ENCODE measurements around the gene SCAF1. TPM values are rescaled to one million over a fixed set of nuclear protein-coding genes. Genes with fewer than 3 reads are reported as not detected.

Gene SCAF1
- polyA plus RNA-seq, 2 of the 4 experiments (the other 2 are of a cell fraction) = 4.0 to 47.9 TPM

- ATAC-seq = no peak
- H3K9me3 ChIP-seq = no peaks in the 10 kb centered on the region
- TF ChIP-seq PHF8 (IDR thresholded peaks at IDR 0.05; ENCODE audit: borderline replicate concordance, low read depth) (no peak), HEYL (CRISPR knock-in tag; IDR thresholded peaks at IDR 0.05) (no peak), FOSB (CRISPR knock-in tag; IDR thresholded peaks at IDR 0.05) (peak; percentile 37; the same call in 1 of the 2 replicates)
- no peak overlapping the region for H3K4me3 ChIP-seq
- no peak for FAIRE-seq
- H3K4me1 ChIP-seq = peaks cover 20% of the 10 kb centered on the region
- ChIA-PET POLR2A (interaction anchor here (0.9 kb wide), 1 partner anchor 41 kb away, joined by 3 read pairs; no protein-coding TSS in a partner anchor), CTCF (interaction anchor here (0.7 to 1.8 kb wide), 4 partner anchors 21 to 65 kb away, joined by 3 to 4 read pairs (median 4); no protein-coding TSS in a partner anchor)
- peak in 1 of 2 experiments; percentile 50 for DNase-seq (ENCODE audit: low read depth in 1 of 2, low spot score in 1 of 2)
- WGBS (ENCODE audit: missing lambda C conversion rate) = 80% methylated on average over 24 of the region's 24 CpGs
- H3K27ac ChIP-seq = peak overlapping the region in 1 of 2 experiments; percentile 26; a peak in 2 of 6 replicates
- H3K4me2 ChIP-seq = no peak overlapping the region
Measured at GRCh38 chr19:49635530-49636232, 6.3 kb upstream of the SCAF1 start.

- FAIRE-seq = no peak
- peak overlapping the region in 1 of 2 experiments; percentile 26; a peak in 2 of 6 replicates for H3K27ac ChIP-seq
Measured at GRCh38 chr19:49636233-49636932, 5.6 kb upstream of the SCAF1 start.

GRCh38 chr19:49637821-49638738 lies 3.9 kb upstream of the SCAF1 start:
- ChIA-PET POLR2A (interaction anchor here (0.9 to 1.2 kb wide), 4 partner anchors 38 to 142 kb away, joined by 3 to 4 read pairs (median 4); partner anchors contain the start of genes NOSIP, PRRG2 and RPS11), CTCF (interaction anchor here (0.6 to 12.4 kb wide), 4 partner anchors 22 to 85 kb away, joined by 3 to 134 read pairs (median 60); partner anchors contain the start of genes BCL2L12 and IRF3)
- DNase-seq (ENCODE audit: low read depth in 1 of 2, low spot score in 1 of 2) (peak; percentile 85 to 87), ATAC-seq (peak; percentile 16 to 43), FAIRE-seq (no peak)
- H3K9me3 ChIP-seq = no peaks in the 10 kb centered on the region
- peaks cover 24% of the 10 kb centered on the region for H3K4me1 ChIP-seq
- 6% methylated on average over 11 of the region's 19 CpGs for WGBS (ENCODE audit: missing lambda C conversion rate)
- H3K4me3 ChIP-seq = peak overlapping the region; percentile 32
- TF ChIP-seq NR3C1 (IDR thresholded peaks at IDR 0.05) (no peak), CHD4 (IDR thresholded peaks at IDR 0.05; ENCODE audit: borderline replicate concordance) (no peak; the same call in 1 of the 2 replicates), JUNB (IDR thresholded peaks at IDR 0.05) (no peak), MAZ (IDR thresholded peaks at IDR 0.05; ENCODE audit: borderline replicate concordance, low read depth, low read length) (no peak), REST (IDR thresholded peaks at IDR 0.05) (no peak), CBX8 (IDR thresholded peaks at IDR 0.05) (no peak), ZFP36 (IDR thresholded peaks at IDR 0.05; ENCODE audit: borderline replicate concordance, partially characterized antibody) (peak; percentile 42), HES2 (IDR thresholded peaks at IDR 0.05) (no peak), E2F6 (IDR thresholded peaks at IDR 0.05; ENCODE audit: borderline replicate concordance, low read depth) (no peak), HOXB5 (CRISPR knock-in tag; IDR thresholded peaks at IDR 0.05) (no peak), JUN (IDR thresholded peaks at IDR 0.05) (peak; percentile 1 to 47; a peak in 2 of 5 replicates), CHD2 (IDR thresholded peaks at IDR 0.05; ENCODE audit: low read length, partially characterized antibody) (no peak), PBX3 (IDR thresholded peaks at IDR 0.05) (no peak), HEYL (CRISPR knock-in tag; IDR thresholded peaks at IDR 0.05) (no peak), BCL3 (IDR thresholded peaks at IDR 0.05) (0 out of 3 replicates have a peak, but pooled peaks have one; percentile 9)
- H3K4me2 ChIP-seq = peak overlapping the region; percentile 97
- H3K27ac ChIP-seq = peak overlapping the region; percentile 93 to 94

More at GRCh38 chr19:49636233-49636932, 5.6 kb upstream of the SCAF1 start:
- Histone ChIP-seq H3K4me1 (peaks cover 20% of the 10 kb centered on the region), H3K4me2 (no peak overlapping the region), H3K9me3 (no peaks in the 10 kb centered on the region), H3K4me3 (no peak overlapping the region)
- no peak for DNase-seq (ENCODE audit: low read depth in 1 of 2, low spot score in 1 of 2)
- ChIA-PET CTCF (interaction anchor here (1.0 to 1.8 kb wide), 4 partner anchors 22 to 500 kb away, joined by 3 to 4 read pairs (median 4); no protein-coding TSS in a partner anchor), POLR2A (interaction anchor here (0.9 kb wide), 1 partner anchor 40 kb away, joined by 3 read pairs; no protein-coding TSS in a partner anchor)
- 91% methylated on average over 30 of the region's 30 CpGs for WGBS (ENCODE audit: missing lambda C conversion rate)
- ATAC-seq = no peak
- TF ChIP-seq RAD21 (conservative IDR thresholded peaks at IDR 0.05 in 1 of 2, IDR thresholded peaks at IDR 0.05 in 1 of 2) (no peak), CBX8 (IDR thresholded peaks at IDR 0.05) (no peak), TP53 (CRISPR knock-in tag; IDR thresholded peaks at IDR 0.05) (no peak), FOSB (CRISPR knock-in tag; IDR thresholded peaks at IDR 0.05) (0 out of 2 replicates have a peak, but pooled peaks have one; percentile 1)
